Fibroblast of upper back skin (primary cell): ENCODE data around the gene CEP152.
"Not testable (repeated sequence)": the region's sequence is repeated elsewhere in the genome, so short reads cannot be mapped to it uniquely, and the experiment has no call there.

Experiments
- DNase-seq: peaks from one replicate; pipeline ENCODE4 v3.0.0-alpha.2; 2013

Gene CEP152, protein sequence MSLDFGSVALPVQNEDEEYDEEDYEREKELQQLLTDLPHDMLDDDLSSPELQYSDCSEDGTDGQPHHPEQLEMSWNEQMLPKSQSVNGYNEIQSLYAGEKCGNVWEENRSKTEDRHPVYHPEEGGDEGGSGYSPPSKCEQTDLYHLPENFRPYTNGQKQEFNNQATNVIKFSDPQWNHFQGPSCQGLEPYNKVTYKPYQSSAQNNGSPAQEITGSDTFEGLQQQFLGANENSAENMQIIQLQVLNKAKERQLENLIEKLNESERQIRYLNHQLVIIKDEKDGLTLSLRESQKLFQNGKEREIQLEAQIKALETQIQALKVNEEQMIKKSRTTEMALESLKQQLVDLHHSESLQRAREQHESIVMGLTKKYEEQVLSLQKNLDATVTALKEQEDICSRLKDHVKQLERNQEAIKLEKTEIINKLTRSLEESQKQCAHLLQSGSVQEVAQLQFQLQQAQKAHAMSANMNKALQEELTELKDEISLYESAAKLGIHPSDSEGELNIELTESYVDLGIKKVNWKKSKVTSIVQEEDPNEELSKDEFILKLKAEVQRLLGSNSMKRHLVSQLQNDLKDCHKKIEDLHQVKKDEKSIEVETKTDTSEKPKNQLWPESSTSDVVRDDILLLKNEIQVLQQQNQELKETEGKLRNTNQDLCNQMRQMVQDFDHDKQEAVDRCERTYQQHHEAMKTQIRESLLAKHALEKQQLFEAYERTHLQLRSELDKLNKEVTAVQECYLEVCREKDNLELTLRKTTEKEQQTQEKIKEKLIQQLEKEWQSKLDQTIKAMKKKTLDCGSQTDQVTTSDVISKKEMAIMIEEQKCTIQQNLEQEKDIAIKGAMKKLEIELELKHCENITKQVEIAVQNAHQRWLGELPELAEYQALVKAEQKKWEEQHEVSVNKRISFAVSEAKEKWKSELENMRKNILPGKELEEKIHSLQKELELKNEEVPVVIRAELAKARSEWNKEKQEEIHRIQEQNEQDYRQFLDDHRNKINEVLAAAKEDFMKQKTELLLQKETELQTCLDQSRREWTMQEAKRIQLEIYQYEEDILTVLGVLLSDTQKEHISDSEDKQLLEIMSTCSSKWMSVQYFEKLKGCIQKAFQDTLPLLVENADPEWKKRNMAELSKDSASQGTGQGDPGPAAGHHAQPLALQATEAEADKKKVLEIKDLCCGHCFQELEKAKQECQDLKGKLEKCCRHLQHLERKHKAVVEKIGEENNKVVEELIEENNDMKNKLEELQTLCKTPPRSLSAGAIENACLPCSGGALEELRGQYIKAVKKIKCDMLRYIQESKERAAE (N-terminal part only)

DNA sequence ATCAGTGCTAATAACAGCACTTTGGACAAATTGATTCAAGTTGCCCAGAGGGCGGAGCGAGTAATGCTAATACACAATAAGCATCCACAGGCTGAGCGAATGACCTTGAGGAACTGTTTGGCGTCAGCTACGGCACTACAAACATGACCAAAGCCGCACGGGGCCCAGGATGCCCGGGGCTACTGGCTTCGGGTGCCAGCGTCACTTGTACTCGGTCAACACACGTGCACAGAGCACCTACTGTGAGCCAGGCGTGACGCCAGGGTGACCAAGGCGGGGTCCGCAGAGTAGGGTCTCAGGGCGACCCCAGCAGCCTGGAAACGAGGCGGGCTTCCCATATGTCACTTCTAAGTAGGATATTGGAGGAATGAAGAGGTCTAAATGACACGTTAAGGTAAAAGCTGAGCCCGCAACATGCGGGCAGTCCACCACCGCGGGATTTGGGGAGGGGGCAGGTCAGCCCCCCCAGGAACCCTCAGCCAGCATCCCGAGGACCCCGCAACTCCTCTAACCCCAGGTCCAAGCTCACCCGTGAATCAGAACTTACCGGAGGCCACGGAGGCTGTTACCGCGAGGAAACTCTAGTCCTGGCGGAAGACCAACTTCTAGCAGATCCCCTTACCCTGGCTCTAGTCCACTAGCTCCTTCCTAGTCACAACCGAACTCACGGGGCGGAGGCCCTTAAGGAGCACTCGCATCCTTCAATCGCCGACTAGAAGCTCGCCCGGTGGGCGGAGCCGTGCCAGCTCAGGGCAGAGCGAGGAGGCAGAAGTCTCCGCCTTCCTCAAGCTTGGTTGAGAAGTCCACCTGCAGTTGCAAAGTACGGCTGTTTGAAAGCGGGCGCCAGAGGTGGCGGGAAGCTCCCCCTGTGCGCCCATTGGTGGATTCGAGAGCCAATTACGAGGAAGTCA lies at the start of gene CEP152:
TSS of gene CEP152 (minus strand) at position 656 of the 911 bp plus-strand sequence. CDS start 5,420 bp downstream, outside the sequence.
- peak; percentile 100 for DNase-seq

DNA sequence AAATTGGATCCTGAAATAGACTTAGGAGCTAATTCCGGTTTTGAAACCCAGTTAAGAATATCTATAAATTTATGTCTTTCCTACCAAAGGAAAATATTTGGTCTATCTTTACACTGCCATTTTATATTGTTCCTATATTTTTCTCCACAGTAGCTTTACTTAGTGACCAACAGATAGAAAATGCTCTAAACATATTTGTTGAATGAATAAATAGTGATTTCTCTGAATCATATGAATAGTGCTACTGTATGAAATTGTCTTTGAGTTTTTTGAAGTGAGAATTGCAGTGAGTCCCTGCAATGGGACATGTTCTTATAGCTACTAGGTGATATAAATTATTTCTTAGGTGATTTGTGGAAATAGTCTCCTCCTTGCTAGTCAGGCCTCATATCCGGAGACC lies 48.6 kb upstream of the CEP152 start:
- no peak for DNase-seq

DNA sequence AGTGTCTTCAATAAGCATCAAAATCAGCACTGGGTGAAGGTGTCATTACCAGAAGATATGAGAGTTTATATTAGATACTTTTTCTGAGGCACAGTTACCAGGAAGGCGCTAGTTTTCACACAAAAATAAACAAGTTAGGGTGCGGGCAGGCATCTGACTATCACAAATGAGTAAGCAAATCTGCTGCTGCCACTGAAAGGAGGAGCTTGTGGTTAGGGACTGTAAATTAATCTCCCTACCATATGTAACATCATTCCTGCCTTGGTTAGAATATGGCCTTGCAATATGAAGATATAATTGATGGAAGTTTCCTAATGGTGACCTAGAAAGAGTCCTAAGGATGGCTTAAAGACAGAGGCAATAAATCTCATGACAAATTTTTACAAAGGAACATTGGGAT lies 47.5 kb upstream of the CEP152 start:
- DNase-seq: peak; percentile 53

DNA sequence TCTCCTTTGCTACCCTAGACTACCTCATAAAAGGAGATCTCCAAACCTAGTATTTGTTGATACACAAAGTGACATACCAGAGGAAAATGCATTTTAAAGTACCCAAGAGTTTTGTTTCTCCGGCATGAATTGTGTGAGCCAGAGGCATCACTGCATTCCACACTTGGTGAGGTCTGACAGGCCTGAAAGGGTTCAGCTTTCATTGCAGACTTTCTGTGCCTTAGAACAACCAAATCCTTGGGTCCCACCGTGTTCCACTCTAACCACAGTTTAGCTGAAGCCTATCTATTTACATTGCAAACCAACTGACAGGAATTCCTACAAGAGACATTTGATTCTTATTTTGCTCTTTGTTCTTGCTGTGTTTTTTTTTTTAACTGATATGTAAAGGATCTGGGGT lies 46.1 kb upstream of the CEP152 start:
- peak; percentile 51 for DNase-seq

DNA sequence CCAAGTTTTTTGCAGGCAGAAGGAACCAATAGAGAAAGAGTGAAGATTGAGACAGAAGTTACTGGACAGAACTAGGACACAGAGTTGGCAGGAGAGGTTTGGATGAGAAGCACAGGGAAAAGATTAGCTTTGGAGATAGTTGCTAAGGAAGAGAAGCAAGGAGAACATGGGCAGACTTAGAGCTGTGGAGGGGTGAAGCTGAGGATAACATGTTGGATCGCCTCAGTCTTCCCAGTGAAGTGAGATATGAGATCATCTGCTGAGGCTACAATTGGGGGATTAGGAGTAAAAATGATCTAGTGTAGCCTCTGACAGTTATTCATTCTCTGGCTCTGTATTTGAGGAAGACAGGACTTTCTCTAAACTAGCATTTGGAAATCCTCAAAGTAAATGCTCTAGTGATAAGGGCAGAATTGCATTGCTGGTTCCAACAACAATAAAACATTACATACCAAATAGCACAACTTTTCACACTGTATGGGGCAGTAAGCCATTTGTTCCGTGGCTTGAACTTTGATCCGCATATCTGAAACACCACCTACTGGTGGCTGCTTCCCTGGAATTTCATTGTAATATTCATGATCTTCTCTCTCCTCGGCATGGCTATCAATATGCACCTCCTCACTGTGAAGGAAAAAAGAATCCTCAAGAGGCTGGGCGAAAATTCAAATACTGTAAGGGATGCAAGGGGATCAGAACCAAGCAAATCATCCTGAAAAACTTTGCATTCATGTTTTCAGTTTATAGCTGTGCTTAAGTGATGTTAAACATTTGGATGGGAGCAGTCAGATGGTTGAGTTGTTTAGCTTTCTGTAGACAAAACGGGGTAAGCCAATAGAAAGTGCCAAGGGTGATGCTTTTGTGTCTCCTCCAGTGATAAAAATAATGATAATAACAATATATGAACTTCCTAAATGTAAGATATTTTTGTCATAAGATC lies 44.9 kb upstream of the CEP152 start:
- peak; percentile 64 for DNase-seq

DNA sequence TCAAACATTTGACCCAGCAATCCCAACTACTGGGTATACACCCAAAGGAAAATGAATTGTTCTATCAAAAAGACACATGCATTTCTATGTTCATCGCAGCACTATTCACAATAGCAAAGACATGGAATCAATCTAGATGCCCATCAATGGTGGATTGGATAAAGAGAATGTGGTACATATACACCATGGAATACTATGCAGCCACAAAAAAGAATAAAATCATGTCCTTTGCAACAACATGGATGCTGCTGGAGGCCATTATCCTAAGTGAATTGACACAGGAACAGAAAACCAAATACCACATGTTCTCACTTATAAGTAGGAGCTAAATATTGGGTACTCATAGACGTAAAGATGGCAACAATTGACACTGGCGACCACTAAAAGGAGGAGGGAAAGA lies 43.6 kb upstream of the CEP152 start:
- not testable (repeated sequence) for DNase-seq

DNA sequence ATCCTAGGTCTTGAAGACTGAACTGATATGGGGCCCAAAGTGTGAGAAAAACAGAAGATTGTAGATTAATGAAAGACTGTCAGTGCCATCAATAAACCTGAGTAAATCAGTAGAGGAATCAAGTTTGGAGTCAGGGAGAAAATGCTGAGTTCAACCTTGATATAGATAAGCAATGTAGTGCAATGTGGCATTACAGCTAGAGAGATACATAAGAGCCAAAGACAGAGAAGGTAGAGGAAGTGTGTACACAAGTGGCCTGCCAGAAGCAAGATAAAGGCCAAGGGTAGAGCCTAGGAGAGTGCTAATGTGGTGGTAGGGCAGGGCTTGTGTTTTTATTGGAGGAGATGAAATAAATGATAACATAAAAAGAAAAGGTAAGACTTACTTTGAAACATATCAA lies 41.1 kb upstream of the CEP152 start:
- DNase-seq: no peak

DNA sequence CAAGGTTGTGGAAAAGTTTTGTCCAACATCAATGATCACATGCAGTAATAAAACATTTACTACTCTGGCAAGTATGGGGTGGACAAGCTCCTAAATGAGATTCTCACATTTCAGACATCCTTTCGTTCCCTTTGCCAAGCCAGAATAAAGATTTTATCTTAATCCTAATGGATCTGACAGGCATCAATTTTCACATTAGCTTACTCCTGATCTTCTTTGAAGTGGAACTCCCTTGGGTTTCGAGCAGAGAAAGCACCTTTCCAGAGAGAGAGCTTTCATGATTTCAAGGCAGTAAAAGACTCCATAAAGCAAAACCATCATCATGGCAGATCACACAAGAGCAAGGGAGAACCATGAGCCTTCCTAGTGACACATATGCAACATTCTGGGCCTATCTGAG lies 39.8 kb upstream of the CEP152 start:
- no peak for DNase-seq

DNA sequence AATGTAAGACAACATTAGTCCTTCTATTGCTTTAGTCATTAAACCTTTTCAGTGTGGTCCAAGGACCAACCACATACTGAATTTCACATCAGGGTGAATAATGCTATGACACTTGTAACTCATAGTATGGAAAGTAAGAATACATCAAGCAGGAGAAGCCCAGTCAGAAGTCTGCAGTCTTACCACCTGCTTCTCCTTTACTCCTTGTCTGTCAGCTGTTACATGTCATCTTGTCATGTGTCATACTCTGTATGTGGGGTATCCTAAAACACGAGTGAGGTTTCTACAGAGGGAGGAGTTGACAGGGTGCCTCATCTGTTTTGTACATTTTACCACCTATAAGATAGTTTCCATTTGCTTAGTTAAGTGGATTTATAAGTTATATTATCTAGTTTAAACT lies 34.3 kb upstream of the CEP152 start:
- DNase-seq: no peak

DNA sequence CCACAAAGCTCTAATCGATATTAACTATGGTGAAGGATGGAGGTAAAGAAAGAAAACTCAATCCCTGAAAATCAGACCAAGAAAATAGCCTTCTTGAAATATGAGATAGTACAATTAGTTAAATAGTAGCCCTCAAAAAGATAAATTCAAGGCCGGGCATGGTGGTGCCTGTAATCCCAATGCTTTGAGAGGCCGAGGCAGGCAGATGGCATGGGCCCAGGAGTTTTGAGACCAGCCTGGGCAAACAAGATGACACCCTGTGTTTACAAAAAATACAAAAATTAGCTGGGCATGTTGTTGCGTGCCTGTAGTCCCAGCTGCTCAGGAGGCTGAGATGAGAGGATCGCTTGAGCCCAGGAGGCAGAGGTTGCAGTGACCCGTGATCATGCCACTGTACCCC lies 31.6 kb upstream of the CEP152 start:
- no peak for DNase-seq

DNA sequence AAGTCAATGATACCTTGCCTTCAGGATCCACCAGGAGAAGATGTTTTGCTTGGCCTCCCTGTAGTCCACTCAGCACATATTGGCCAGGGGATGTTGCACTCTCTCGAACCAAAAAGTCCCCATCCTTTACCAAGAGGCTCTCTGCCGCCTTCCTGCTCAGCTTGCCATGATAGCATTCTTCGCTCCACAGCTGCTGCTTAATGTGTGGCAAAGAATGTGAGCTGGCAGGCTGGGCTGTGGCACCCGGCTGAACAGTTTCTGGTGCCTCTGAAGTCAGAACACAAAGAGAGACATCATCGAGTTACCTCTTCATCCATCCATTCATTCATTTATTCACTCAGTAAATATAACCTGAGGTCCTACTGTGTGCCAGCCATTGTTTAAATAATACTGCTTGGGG lies 23.9 kb upstream of the CEP152 start:
- no peak for DNase-seq

DNA sequence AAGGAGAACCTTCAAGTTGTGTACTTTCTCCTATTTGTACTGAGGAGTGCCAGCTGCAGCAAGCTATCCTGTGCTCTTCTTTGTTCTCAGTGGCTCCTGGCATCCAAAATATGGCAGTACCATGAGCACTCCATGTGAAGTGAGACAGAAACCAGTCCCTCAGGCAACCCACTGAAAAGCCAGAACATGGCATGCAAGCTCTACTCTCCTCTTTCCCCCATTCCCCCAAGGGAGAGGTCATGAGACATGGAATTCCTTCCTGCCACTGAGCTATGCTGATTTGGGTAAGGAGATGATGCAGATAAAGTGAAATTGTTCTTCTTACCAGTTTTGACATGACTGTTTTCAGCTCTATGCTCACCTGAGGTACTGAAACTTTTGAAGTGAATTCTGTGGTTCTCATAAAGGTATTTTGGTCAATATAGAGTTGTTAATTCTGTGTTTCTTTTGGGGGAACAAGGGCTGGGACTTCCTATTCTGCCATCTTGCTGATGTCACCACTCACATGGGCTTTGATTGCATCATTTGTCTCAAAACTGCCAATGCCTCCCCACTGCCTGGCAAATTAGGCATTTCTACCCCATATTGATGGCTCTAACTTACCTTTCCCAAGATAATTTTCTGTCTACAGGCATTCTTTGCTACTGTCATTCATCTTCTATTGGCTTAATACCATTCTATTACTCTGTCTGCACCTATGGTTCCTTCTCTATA lies 22.8 kb upstream of the CEP152 start:
- no peak for DNase-seq

DNA sequence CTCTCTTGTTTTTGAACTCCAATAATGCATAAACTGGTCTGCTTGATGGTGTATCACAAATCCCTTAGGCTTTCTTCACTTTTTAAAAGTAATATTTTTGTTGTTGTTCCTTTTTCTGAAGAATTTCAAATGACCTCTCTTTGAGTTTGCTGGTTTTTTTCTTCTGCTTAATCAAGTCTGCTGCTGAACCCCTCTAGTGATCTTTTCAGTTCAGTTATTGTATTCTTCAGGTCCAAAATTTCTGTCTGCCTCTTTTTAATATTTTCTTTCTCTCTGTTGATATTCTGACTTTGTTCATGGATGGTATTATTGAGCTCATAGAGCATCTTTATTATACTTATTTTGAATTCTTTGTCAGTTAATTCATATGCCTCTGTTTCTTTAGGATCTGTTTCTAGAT lies 21.8 kb upstream of the CEP152 start:
- no peak for DNase-seq

DNA sequence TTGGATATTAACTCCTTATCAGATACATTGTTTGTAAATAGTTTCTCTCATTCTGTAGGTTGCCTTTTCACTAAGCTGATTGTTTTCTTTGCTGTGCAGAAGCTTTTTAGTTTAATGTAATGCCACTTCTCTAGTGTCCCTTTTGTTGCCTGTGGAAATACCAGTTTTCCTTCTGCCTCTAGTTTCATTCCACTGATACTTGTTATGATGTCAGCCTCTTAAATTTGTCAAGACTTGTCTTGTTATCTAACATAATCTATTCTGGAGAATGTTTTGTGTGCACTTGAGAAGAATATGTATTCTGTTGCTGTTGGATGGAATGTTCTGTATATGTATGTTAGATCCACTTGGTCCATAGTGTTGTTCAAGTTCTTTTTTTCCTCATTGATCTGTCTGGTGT lies 18.0 kb upstream of the CEP152 start:
- no peak for DNase-seq

DNA sequence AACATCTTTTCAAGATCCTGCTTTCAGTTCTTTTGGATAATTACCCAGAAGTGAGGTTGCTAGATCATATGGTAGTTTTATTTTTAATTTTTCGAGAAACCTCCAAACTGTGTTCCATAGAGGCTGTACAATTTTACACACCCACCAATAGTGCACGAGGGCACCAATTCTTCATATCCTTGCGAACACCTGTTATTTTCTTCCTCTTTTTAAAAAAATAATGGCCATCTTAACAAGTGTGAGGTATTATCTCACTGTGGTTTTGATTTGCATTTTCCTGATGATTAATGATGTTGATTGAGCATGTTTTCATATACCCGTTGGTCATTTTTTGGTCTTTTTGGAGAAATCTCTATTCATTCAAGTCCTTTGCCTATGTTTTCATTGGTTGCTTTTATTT lies 17.6 kb upstream of the CEP152 start:
- no peak for DNase-seq

DNA sequence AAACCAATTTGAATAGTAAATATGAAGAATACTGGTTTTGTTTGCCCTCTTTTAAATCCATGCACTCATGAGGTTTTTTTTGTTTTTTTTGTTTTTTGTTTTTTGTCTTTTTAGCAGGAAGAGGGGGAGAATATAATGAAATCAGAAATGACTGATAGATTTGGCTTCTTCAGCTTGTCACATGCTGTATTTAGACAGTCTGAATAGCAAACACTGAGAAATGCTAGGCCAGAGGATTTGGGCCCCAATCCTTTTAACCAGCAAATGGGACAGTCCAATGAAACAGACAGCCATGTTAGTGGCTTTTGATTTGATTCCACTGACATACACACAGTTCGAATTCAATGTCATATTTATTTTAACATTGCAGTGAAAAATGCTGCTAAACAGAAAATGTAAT lies 14.2 kb upstream of the CEP152 start:
- no peak for DNase-seq

DNA sequence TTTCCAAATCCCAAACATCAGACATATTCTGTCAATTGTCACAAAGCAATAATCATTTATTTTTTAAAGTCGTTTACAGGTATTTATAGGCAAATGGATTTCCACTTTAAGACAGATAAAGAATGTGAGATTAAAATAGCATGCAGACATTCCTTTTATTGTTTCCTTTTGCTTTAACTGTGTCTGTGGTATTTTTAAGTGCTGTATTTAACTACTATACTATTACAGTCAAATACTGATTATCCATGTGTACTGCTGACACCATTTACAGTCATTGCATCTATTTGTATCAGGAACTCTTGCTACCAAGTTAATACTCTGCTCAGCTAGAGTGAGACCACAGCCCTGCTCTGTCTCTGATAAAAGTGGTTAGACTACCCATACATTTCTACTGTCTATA lies 12.8 kb upstream of the CEP152 start:
- DNase-seq: no peak

DNA sequence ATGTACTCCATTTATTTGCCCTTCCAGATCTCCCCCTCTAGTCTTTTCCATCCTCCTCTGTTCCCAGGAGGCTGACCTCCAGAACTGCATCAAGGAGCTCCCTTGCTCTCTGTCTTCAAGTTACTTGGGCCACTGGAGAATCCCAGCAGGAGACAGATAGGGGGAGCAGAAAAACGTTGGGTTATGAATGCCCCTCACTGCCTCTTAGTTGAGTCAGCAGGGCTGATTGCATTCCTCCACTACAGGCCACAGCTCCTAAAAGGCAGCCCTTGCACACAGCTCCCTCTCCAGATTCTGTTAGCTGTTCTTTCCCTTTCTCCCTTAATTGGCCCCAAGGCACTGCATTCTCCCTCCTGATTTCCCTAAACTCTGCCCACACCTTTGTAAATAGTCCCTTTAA lies 12.4 kb upstream of the CEP152 start:
- DNase-seq: peak; percentile 71

DNA sequence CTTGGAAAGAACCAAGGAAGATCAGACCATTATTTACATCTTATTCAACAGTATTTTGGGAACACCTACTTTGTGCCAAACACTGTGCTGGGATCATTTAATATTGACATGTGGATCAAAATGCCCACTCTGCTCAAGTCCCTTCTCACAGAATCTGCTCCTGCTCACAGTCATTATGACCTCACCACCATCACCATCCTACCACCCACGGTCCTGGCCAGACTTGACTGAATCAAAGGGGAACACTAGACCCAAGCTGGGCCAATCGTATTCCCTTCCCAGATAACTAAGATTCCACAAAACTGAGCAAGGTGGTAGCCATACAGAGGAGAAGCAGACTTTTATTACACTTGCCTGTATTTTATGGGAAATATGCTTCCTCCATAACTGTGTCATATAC lies 3.4 kb upstream of the CEP152 start:
- no peak for DNase-seq

DNA sequence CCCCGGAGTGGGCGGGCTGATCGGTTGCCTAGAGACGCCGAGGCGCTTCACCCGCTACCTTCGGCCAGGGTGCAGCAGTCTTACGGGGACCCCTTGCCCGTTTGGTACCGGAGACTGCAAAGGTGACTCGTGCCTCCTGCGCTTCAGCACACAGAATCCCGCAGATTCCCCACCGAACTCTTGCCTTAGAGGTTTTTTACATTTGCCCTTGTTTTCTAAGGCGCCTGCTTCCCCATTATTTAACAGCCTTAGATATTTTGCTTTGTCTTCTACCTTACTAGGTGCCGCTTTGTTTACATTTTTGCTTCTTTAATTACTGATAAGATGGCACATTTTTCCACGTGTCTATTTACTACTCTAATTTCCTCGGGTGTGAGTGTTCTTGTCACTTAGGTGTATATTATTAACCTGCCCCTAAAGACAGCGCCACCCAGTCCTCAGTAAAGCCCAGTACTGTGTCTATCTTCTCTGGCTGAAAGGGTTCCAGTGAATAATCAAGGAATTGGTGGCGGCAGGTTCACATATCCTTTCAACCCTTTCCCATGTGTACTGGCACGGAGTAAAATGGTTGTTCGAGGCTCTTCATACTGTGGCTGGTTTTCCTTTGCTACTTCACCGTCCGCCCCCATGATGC lies 573 bp upstream of the CEP152 start:
- DNase-seq: no peak
